ENCODE results near the gene UBALD2.

UBALD2 gene

GRCh38 chr17:76309461-76309860, 44.3 kb downstream of the UBALD2 start:
- Histone ChIP-seq H3K27ac (ENCODE audit: low read depth, low read length) (no peak overlapping the region), H3K79me2 (ENCODE audit: control insufficient read depth, low read length) (no peaks in the 10 kb centered on the region), H3K27me3 (ENCODE audit: control insufficient read depth, low read length) (no peaks in the 10 kb centered on the region), H3K4me3 (ENCODE audit: low read length) (no peak overlapping the region), H3K4me2 (ENCODE audit: low read length) (no peak overlapping the region), H3K9me2 (replicated peaks; ENCODE audit: control insufficient read depth, low read length) (no peaks in the 10 kb centered on the region), H3F3A (ENCODE audit: control insufficient read depth, insufficient read depth) (no peaks in the 10 kb centered on the region), H3K4me1 (ENCODE audit: control insufficient read depth, low read length) (peaks cover 9% of the 10 kb centered on the region), H3K9me3 (ENCODE audit: control insufficient read depth, insufficient read depth, low read length) (no peaks in the 10 kb centered on the region), H4K20me1 (ENCODE audit: control insufficient read depth, insufficient read depth, low read depth, low read length) (no peaks in the 10 kb centered on the region), H3K36me3 (ENCODE audit: control insufficient read depth, low read length) (peaks cover 18% of the 10 kb centered on the region)
- TF ChIP-seq EZH2phosphoT487 (IDR thresholded peaks at IDR 0.05; ENCODE audit: borderline replicate concordance, low read length): no peak
- TF ChIP-seq, protein P1, sequence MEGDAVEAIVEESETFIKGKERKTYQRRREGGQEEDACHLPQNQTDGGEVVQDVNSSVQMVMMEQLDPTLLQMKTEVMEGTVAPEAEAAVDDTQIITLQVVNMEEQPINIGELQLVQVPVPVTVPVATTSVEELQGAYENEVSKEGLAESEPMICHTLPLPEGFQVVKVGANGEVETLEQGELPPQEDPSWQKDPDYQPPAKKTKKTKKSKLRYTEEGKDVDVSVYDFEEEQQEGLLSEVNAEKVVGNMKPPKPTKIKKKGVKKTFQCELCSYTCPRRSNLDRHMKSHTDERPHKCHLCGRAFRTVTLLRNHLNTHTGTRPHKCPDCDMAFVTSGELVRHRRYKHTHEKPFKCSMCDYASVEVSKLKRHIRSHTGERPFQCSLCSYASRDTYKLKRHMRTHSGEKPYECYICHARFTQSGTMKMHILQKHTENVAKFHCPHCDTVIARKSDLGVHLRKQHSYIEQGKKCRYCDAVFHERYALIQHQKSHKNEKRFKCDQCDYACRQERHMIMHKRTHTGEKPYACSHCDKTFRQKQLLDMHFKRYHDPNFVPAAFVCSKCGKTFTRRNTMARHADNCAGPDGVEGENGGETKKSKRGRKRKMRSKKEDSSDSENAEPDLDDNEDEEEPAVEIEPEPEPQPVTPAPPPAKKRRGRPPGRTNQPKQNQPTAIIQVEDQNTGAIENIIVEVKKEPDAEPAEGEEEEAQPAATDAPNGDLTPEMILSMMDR (IDR thresholded peaks at IDR 0.05; ENCODE audit: low read depth, low read length, poor library complexity, severe bottlenecking): no peak

GRCh38 chr17:76312735-76313134, 47.6 kb downstream of the UBALD2 start:
- H4K20me1 ChIP-seq (ENCODE audit: control insufficient read depth, insufficient read depth, low read depth, low read length): no peaks in the 10 kb centered on the region
- H3K4me2 ChIP-seq (ENCODE audit: low read length): no peak overlapping the region
- no peak overlapping the region for H3K27ac ChIP-seq (ENCODE audit: low read depth, low read length)
- H3K36me3 ChIP-seq (ENCODE audit: control insufficient read depth, low read length): peaks cover 18% of the 10 kb centered on the region
- H3K9me2 ChIP-seq (replicated peaks; ENCODE audit: control insufficient read depth, low read length): no peaks in the 10 kb centered on the region
- H3K4me1 ChIP-seq (ENCODE audit: control insufficient read depth, low read length): peaks cover 9% of the 10 kb centered on the region
- H3K9me3 ChIP-seq (ENCODE audit: control insufficient read depth, insufficient read depth, low read length): no peaks in the 10 kb centered on the region
- H3K79me2 ChIP-seq (ENCODE audit: control insufficient read depth, low read length): no peaks in the 10 kb centered on the region
- H3K4me3 ChIP-seq (ENCODE audit: low read length): no peak overlapping the region
- H3F3A ChIP-seq (ENCODE audit: control insufficient read depth, insufficient read depth): no peaks in the 10 kb centered on the region
- H3K27me3 ChIP-seq (ENCODE audit: control insufficient read depth, low read length): no peaks in the 10 kb centered on the region
- TF ChIP-seq EZH2phosphoT487 (IDR thresholded peaks at IDR 0.05; ENCODE audit: borderline replicate concordance, low read length): no peak
- TF ChIP-seq, protein P1 (IDR thresholded peaks at IDR 0.05; ENCODE audit: low read depth, low read length, poor library complexity, severe bottlenecking): no peak

DNA sequence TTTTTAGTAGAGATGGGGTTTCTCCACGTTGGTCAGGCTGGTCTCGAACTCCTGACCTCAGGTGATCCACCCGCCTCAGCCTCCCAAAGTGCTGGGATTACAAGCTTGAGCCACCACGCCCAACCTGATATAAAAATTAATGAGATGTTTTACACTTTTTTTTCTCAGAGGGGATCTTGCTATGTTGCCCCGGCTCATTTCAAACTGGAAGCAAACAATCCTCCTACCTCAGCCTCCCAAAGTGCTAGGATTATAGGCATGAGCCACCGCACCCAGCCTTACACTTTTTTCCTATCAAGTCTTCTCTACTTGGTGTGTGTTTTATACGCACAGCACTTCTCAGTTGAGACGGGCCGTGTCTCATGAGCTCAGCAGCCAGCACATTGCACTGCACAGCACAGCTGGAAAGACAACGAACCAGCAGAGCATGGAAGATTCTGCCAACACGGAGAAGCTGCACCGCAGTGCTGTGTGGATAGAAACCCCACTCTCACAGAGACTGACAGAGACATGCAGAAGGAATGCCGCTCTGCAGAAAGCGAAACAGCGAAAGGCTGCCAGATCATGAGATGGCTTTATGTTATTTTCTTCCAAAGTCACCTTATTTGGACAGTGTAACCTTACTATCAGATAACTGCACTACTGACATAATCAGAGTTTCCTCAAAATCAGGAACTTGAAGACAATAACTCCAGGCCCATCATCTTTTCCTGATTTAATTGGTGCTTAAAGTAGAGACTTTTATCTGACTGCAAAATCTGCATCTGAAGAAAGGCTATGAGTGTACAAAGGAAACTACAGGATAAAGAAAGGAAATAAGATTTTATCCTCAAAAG, 49.5 kb downstream of the UBALD2 start:
- TF ChIP-seq EZH2phosphoT487 (IDR thresholded peaks at IDR 0.05; ENCODE audit: borderline replicate concordance, low read length): no peak
- TF ChIP-seq, protein P1 (IDR thresholded peaks at IDR 0.05; ENCODE audit: low read depth, low read length, poor library complexity, severe bottlenecking): no peak
- H3K9me3 ChIP-seq (ENCODE audit: control insufficient read depth, insufficient read depth, low read length): no peaks in the 10 kb centered on the region
- no peaks in the 10 kb centered on the region for H3F3A ChIP-seq (ENCODE audit: control insufficient read depth, insufficient read depth)
- H3K4me3 ChIP-seq (ENCODE audit: low read length): no peak overlapping the region
- H3K27ac ChIP-seq (ENCODE audit: low read depth, low read length): no peak overlapping the region
- H3K79me2 ChIP-seq (ENCODE audit: control insufficient read depth, low read length): no peaks in the 10 kb centered on the region
- H3K4me1 ChIP-seq (ENCODE audit: control insufficient read depth, low read length): peaks cover 2% of the 10 kb centered on the region
- no peaks in the 10 kb centered on the region for H3K9me2 ChIP-seq (replicated peaks; ENCODE audit: control insufficient read depth, low read length)
- H4K20me1 ChIP-seq (ENCODE audit: control insufficient read depth, insufficient read depth, low read depth, low read length): no peaks in the 10 kb centered on the region
- H3K4me2 ChIP-seq (ENCODE audit: low read length): no peak overlapping the region
- no peaks in the 10 kb centered on the region for H3K27me3 ChIP-seq (ENCODE audit: control insufficient read depth, low read length)
- H3K36me3 ChIP-seq (ENCODE audit: control insufficient read depth, low read length): peaks cover 18% of the 10 kb centered on the region
